ENCODE results near the gene WDR5B. TPM values are rescaled to one million over a fixed set of nuclear protein-coding genes. Genes with fewer than 3 reads are reported as not detected.

Gene WDR5B
- total RNA-seq, 1 experiment from 2014 or later: 7.1 TPM

Small RNAs within 50 kb of the gene (small RNA-seq; reads per million reads assigned to genes)
- not detected for gene AC083798.1

Other genes with a start within 250 kb of the WDR5B start
- not detected in 2 replicates for gene CASR, start 232.4 kb downstream of the WDR5B start, total RNA-seq (2014; rRNA removed; shearing (Covaris generic); ENCODE audit: low replicate concordance)
- gene CSTA, start 90.8 kb downstream of the WDR5B start, total RNA-seq (2014; rRNA removed; shearing (Covaris generic); ENCODE audit: low replicate concordance): 3.8 and 10.5 TPM in 2 replicates
- 45.8 and 54.0 TPM in 2 replicates for gene MIX23, start 32.8 kb downstream of the WDR5B start, total RNA-seq (2014; rRNA removed; shearing (Covaris generic); ENCODE audit: low replicate concordance)
- 138 and 197 TPM in 2 replicates for gene FAM162A, start 31.9 kb downstream of the WDR5B start, total RNA-seq (2014; rRNA removed; shearing (Covaris generic); ENCODE audit: low replicate concordance)
- gene KPNA1, start 98.9 kb upstream of the WDR5B start, total RNA-seq (2014; rRNA removed; shearing (Covaris generic); ENCODE audit: low replicate concordance): 33.3 and 67.1 TPM in 2 replicates
- gene PARP9, start 148.2 kb upstream of the WDR5B start, total RNA-seq (2014; rRNA removed; shearing (Covaris generic); ENCODE audit: low replicate concordance): 19.8 and 24.4 TPM in 2 replicates
- gene DTX3L, start 148.3 kb upstream of the WDR5B start, total RNA-seq (2014; rRNA removed; shearing (Covaris generic); ENCODE audit: low replicate concordance): 38.7 and 55.8 TPM in 2 replicates
- 27.7 and 54.3 TPM in 2 replicates for gene PARP15, start 161.6 kb upstream of the WDR5B start, total RNA-seq (2014; rRNA removed; shearing (Covaris generic); ENCODE audit: low replicate concordance)